Naive thymus-derived CD4-positive, alpha-beta T cell (primary cell): ENCODE measurements around the gene GPRC5C. TPM values are rescaled to one million over a fixed set of nuclear protein-coding genes. Genes with fewer than 3 reads are reported as not detected.
A peak's percentile ranks its signal among the peaks of the same experiment; 100 is the strongest.

ENCODE experiments used
- ATAC-seq: fragments of 150-1000 bp; cut with Tn5 transposase; 2 replicates; pipeline ENCODE4 v1.10.0; 2021; ENCODE audit warnings: mild to moderate bottlenecking, moderate library complexity
- CTCF ChIA-PET: fragments of 350-600 bp; sonication (Branson Sonifier 250); formaldehyde crosslinking; loops from one replicate; lab custom pipeline; 2021; ENCODE audit warnings: antibody characterized with exemption; lab: Charles Lee
- POLR2A ChIA-PET: fragments of 350-600 bp; sonication (Branson Sonifier 250); formaldehyde crosslinking; loops from one replicate; lab custom pipeline; 2021; ENCODE audit warnings: antibody characterized with exemption, inconsistent platforms; lab: Charles Lee
- DNase-seq, 9 donors: peaks; one replicate each; pipeline versions ENCODE4 v3.0.0 to v3.0.0-alpha.2; 2020 to 2022; ENCODE audit warnings: mixed read lengths in 1 of 9
- H3K27ac ChIP-seq: one replicate; pipeline ENCODE4 v1.7.0; 2013; ENCODE audit warnings: mild to moderate bottlenecking, low read depth, low read length, moderate library complexity
- H3K27me3 ChIP-seq, 2 donors: one replicate each; pipeline ENCODE4 v1.7.0; 2013; ENCODE audit warnings: low read length in 2 of 2, mild to moderate bottlenecking in 2 of 2, moderate library complexity in 2 of 2; ENCODE audit not compliant: control insufficient read depth in 2 of 2, insufficient read depth in 2 of 2
- H3K36me3 ChIP-seq, 3 experiments: 1 replicate in 2 of 3; 2 replicates in 1 of 3; pipeline ENCODE4 v1.7.0; 2013; ENCODE audit warnings: low read length in 3 of 3, mild to moderate bottlenecking in 3 of 3, moderate library complexity in 1 of 3; ENCODE audit not compliant: insufficient read depth in 3 of 3, control insufficient read depth in 2 of 3
- H3K4me1 ChIP-seq, 2 donors: one replicate each; pipeline ENCODE4 v1.7.0; 2013; ENCODE audit warnings: low read length in 2 of 2, mild to moderate bottlenecking in 2 of 2, moderate library complexity in 1 of 2; ENCODE audit not compliant: control insufficient read depth in 2 of 2, insufficient read depth in 2 of 2
- H3K4me3 ChIP-seq: 2 replicates; pipeline ENCODE4 v1.7.0; 2013; ENCODE audit warnings: mild to moderate bottlenecking, low read length
- H3K9me3 ChIP-seq, 3 experiments: 1 replicate in 2 of 3; 2 replicates in 1 of 3; pipeline ENCODE4 v1.7.0; 2013; ENCODE audit warnings: low read length in 3 of 3; ENCODE audit not compliant: control insufficient read depth in 2 of 3
- H3K27ac Mint-ChIP-seq, 9 donors: one replicate each; pipeline ENCODE4 v1.8.0; 2020 to 2022; ENCODE audit warnings: mixed read lengths in 9 of 9, mild to moderate bottlenecking in 8 of 9, moderate library complexity in 5 of 9, inconsistent platforms in 2 of 9
- H3K27me3 Mint-ChIP-seq, 5 donors: one replicate each; pipeline ENCODE4 v1.8.0; 2021 to 2022; ENCODE audit warnings: mixed read lengths in 5 of 5, mild to moderate bottlenecking in 1 of 5
- H3K36me3 Mint-ChIP-seq, 5 donors: one replicate each; pipeline ENCODE4 v1.8.0; 2020 to 2022; ENCODE audit warnings: mixed read lengths in 5 of 5, mild to moderate bottlenecking in 3 of 5, inconsistent platforms in 1 of 5
- H3K4me1 Mint-ChIP-seq, 7 donors: one replicate each; pipeline ENCODE4 v1.8.0; 2020 to 2022; ENCODE audit warnings: mixed read lengths in 7 of 7, mild to moderate bottlenecking in 3 of 7, inconsistent platforms in 1 of 7
- H3K4me3 Mint-ChIP-seq, 10 donors: one replicate each; pipeline ENCODE4 v1.8.0; 2020 to 2022; ENCODE audit warnings: mild to moderate bottlenecking in 10 of 10, mixed read lengths in 10 of 10, moderate library complexity in 6 of 10, inconsistent platforms in 2 of 10
- H3K9me3 Mint-ChIP-seq, 11 donors: one replicate each; pipeline ENCODE4 v1.8.0; 2020 to 2022; ENCODE audit warnings: mixed read lengths in 11 of 11, mild to moderate bottlenecking in 4 of 11, inconsistent platforms in 1 of 11, moderate library complexity in 1 of 11
- intact Hi-C, 2 donors: fragments of 100-400 bp; cut with micrococcal nuclease; formaldehyde crosslinking; loops; one replicate each; pipeline ENCODE4 v1.15.1; 2023
- polyA plus RNA-seq, 2 donors: library from polyadenylated mRNA; unstranded; fragments of 300-500 nt; fragmentation: Illumina TruSeq; gene quantifications; one replicate each; pipeline ENCODE4 v1.2.3, GENCODE V29; 2021
- total RNA-seq, 6 experiments: library from RNA in 5 of 6; stranded (reverse) in 5 of 6; gene quantifications; 1 replicate in 5 of 6; 2 replicates in 1 of 6; pipeline ENCODE4 v1.2.3 and lab custom pipeline; 2021 to 2026

GPRC5C gene
- total and polyA plus RNA-seq, 7 experiments from 2014 or later = 0.13 to 1.9 (median 0.29) TPM; not detected in 4

GRCh38 chr17:74389937-74390679, 41.8 kb upstream of the GPRC5C start:
- CTCF ChIA-PET = no interaction called here
- Histone ChIP-seq H3K9me3 (no peaks in the 10 kb centered on the region), H3K36me3 (no peaks in the 10 kb centered on the region), H3K27ac (no peak overlapping the region), H3K27me3 (no peaks in the 10 kb centered on the region), H3K4me3 (no peak overlapping the region), H3K4me1 (no peaks in the 10 kb centered on the region)
- ATAC-seq (no peak), DNase-seq (no peak)
- Mint-ChIP-seq H3K4me3 (no peak overlapping the region), H3K36me3 (no peaks in the 10 kb centered on the region), H3K27me3 (peaks cover 0 to 12% (median 5%) of the 10 kb centered on the region in 5 donors), H3K4me1 (no peaks in the 10 kb centered on the region), H3K27ac (peak overlapping the region in 2 of 9 donors; percentile 25 to 52), H3K9me3 (peaks cover 0 to 3% (median 0%) of the 10 kb centered on the region in 11 donors)
- POLR2A ChIA-PET = no interaction called here
- intact Hi-C loops = no loop called here

- peaks cover 0 to 3% (median 0%) of the 10 kb centered on the region in 11 donors for H3K9me3 Mint-ChIP-seq
- Histone ChIP-seq H3K27ac (no peak overlapping the region), H3K4me1 (no peaks in the 10 kb centered on the region), H3K36me3 (no peaks in the 10 kb centered on the region), H3K9me3 (no peaks in the 10 kb centered on the region), H3K4me3 (no peak overlapping the region), H3K27me3 (no peaks in the 10 kb centered on the region)
- DNase-seq = no peak
- CTCF ChIA-PET = no interaction called here
- no peak overlapping the region for H3K4me3 Mint-ChIP-seq
- intact Hi-C loops = no loop called here
- H3K4me1 Mint-ChIP-seq = no peaks in the 10 kb centered on the region
- no peaks in the 10 kb centered on the region for H3K36me3 Mint-ChIP-seq
- peak overlapping the region in 1 of 9 donors; percentile 25 for H3K27ac Mint-ChIP-seq
- H3K27me3 Mint-ChIP-seq = peaks cover 0 to 8% (median 5%) of the 10 kb centered on the region in 5 donors
- no peak for ATAC-seq
- POLR2A ChIA-PET = no interaction called here
Observed at GRCh38 chr17:74390680-74391653, 40.9 kb upstream of the GPRC5C start.

GRCh38 chr17:74391771-74392170, 40.1 kb upstream of the GPRC5C start:
- Histone ChIP-seq H3K4me1 (no peaks in the 10 kb centered on the region), H3K27ac (no peak overlapping the region), H3K36me3 (no peaks in the 10 kb centered on the region), H3K4me3 (no peak overlapping the region), H3K27me3 (no peaks in the 10 kb centered on the region), H3K9me3 (no peaks in the 10 kb centered on the region)
- Mint-ChIP-seq H3K9me3 (peaks cover 0 to 3% (median 0%) of the 10 kb centered on the region in 11 donors), H3K4me3 (no peak overlapping the region), H3K27ac (no peak overlapping the region), H3K4me1 (no peaks in the 10 kb centered on the region), H3K36me3 (no peaks in the 10 kb centered on the region), H3K27me3 (peaks cover 0 to 8% (median 5%) of the 10 kb centered on the region in 5 donors)
- DNase-seq (no peak), ATAC-seq (no peak)
- CTCF ChIA-PET = no interaction called here
- POLR2A ChIA-PET = no interaction called here
- intact Hi-C loops = no loop called here

GRCh38 chr17:74392848-74393247, 39.0 kb upstream of the GPRC5C start:
- POLR2A ChIA-PET = no interaction called here
- Histone ChIP-seq H3K36me3 (no peaks in the 10 kb centered on the region), H3K4me1 (no peaks in the 10 kb centered on the region), H3K27me3 (no peaks in the 10 kb centered on the region), H3K9me3 (no peaks in the 10 kb centered on the region), H3K27ac (no peak overlapping the region), H3K4me3 (no peak overlapping the region)
- no peaks in the 10 kb centered on the region for H3K36me3 Mint-ChIP-seq
- CTCF ChIA-PET = no interaction called here
- no peak for DNase-seq
- H3K27ac Mint-ChIP-seq = no peak overlapping the region
- H3K4me1 Mint-ChIP-seq = no peaks in the 10 kb centered on the region
- peaks cover 0 to 3% (median 0%) of the 10 kb centered on the region in 11 donors for H3K9me3 Mint-ChIP-seq
- intact Hi-C loops = no loop called here
- H3K4me3 Mint-ChIP-seq = no peak overlapping the region
- H3K27me3 Mint-ChIP-seq = peaks cover 0 to 8% (median 5%) of the 10 kb centered on the region in 5 donors
- no peak for ATAC-seq

- Mint-ChIP-seq H3K36me3 (no peaks in the 10 kb centered on the region), H3K4me3 (no peak overlapping the region), H3K27me3 (peaks cover 0 to 8% (median 5%) of the 10 kb centered on the region in 5 donors), H3K4me1 (no peaks in the 10 kb centered on the region), H3K9me3 (peaks cover 0 to 3% (median 0%) of the 10 kb centered on the region in 11 donors), H3K27ac (no peak overlapping the region)
- intact Hi-C loops = no loop called here
- Histone ChIP-seq H3K36me3 (no peaks in the 10 kb centered on the region), H3K4me1 (no peaks in the 10 kb centered on the region), H3K4me3 (no peak overlapping the region), H3K9me3 (no peaks in the 10 kb centered on the region), H3K27ac (no peak overlapping the region), H3K27me3 (no peaks in the 10 kb centered on the region)
- DNase-seq (no peak), ATAC-seq (no peak)
- ChIA-PET POLR2A (interaction anchor here (0.6 kb wide), 1 partner anchor 75 kb away, joined by 3 read pairs; no protein-coding TSS in a partner anchor), CTCF (interaction anchor here (0.7 kb wide), 1 partner anchor 16 kb away, joined by 3 read pairs; no protein-coding TSS in a partner anchor)
Observed at GRCh38 chr17:74393346-74393942, 38.4 kb upstream of the GPRC5C start.

GRCh38 chr17:74394275-74394950, 37.5 kb upstream of the GPRC5C start:
- no peaks in the 10 kb centered on the region for H3K36me3 ChIP-seq
- intact Hi-C loops = no loop called here
- ChIA-PET POLR2A (interaction anchor here (0.6 kb wide), 1 partner anchor 74 kb away, joined by 3 read pairs; no protein-coding TSS in a partner anchor), CTCF (no interaction called here)
- no peaks in the 10 kb centered on the region for H3K27me3 ChIP-seq
- ATAC-seq = no peak
- no peak for DNase-seq
- Mint-ChIP-seq H3K27me3 (peaks cover 0 to 8% (median 5%) of the 10 kb centered on the region in 5 donors), H3K4me1 (no peaks in the 10 kb centered on the region), H3K27ac (peak overlapping the region in 1 of 9 donors; percentile 33), H3K9me3 (peaks cover 0 to 3% (median 0%) of the 10 kb centered on the region in 11 donors), H3K36me3 (no peaks in the 10 kb centered on the region), H3K4me3 (peak overlapping the region in 1 of 10 donors; percentile 40)
- no peak overlapping the region for H3K27ac ChIP-seq
- no peaks in the 10 kb centered on the region for H3K4me1 ChIP-seq
- no peak overlapping the region for H3K4me3 ChIP-seq
- H3K9me3 ChIP-seq = no peaks in the 10 kb centered on the region
